ENCODE data around the gene FBP2. TPM values are rescaled to one million over a fixed set of nuclear protein-coding genes. Genes with fewer than 3 reads are reported as not detected.
A peak's percentile ranks its signal among the peaks of the same experiment; 100 is the strongest.

FBP2 gene
- total RNA-seq, 2 donors from 2014 or later, result not detected

GRCh38 chr9:94619026-94619425 lies 25.4 kb upstream of the FBP2 start:
- no peak for TF ChIP-seq CTCF (conservative IDR thresholded peaks at IDR 0.05)
- no peak overlapping the region for H3K4me3 Mint-ChIP-seq
- no peaks in the 10 kb centered on the region for H3K36me3 ChIP-seq (ENCODE audit: control insufficient read depth, insufficient read depth, low read length)
- H3K27ac Mint-ChIP-seq, result no peak overlapping the region
- no peak for DNase-seq
- H3K9ac ChIP-seq (ENCODE audit: extremely low read depth, low read length, poor library complexity, severe bottlenecking), result no peak overlapping the region
- H3K4me3 ChIP-seq (ENCODE audit: low read length), result no peak overlapping the region
- H3K27me3 ChIP-seq (ENCODE audit: control insufficient read depth, insufficient read depth, low read length, poor library complexity, severe bottlenecking), result no peaks in the 10 kb centered on the region
- H3K27ac ChIP-seq (ENCODE audit: low read depth, low read length), result no peak overlapping the region
- no peaks in the 10 kb centered on the region for H3K36me3 Mint-ChIP-seq (ENCODE audit: low read depth)
- 83 to 95% methylated on average over 4 of the region's 4 CpGs for WGBS, 2 experiments (ENCODE audit: insufficient coverage in 1 of 2, insufficient read length in 1 of 2)
- H3K4me1 Mint-ChIP-seq, result no peaks in the 10 kb centered on the region
- no peaks in the 10 kb centered on the region for H3K4me1 ChIP-seq (ENCODE audit: control insufficient read depth, insufficient read depth, low read length)
- peaks cover 2% of the 10 kb centered on the region for H3K27me3 Mint-ChIP-seq (ENCODE audit: insufficient read depth)
- H3K9me3 Mint-ChIP-seq, result no peaks in the 10 kb centered on the region
- no peaks in the 10 kb centered on the region for H3K9me3 ChIP-seq (ENCODE audit: control insufficient read depth, low read length)

- H3K27me3 Mint-ChIP-seq (ENCODE audit: insufficient read depth), result no peaks in the 10 kb centered on the region
- no peaks in the 10 kb centered on the region for H3K36me3 Mint-ChIP-seq (ENCODE audit: low read depth)
- DNase-seq, result no peak
- no peak overlapping the region for H3K4me3 ChIP-seq (ENCODE audit: low read length)
- 96 to 100% methylated on average over 2 to 3 of the region's 3 CpGs for WGBS, 2 experiments (ENCODE audit: insufficient coverage in 1 of 2, insufficient read length in 1 of 2)
- H3K36me3 ChIP-seq (ENCODE audit: control insufficient read depth, insufficient read depth, low read length), result no peaks in the 10 kb centered on the region
- no peak overlapping the region for H3K27ac Mint-ChIP-seq
- H3K27ac ChIP-seq (ENCODE audit: low read depth, low read length), result no peak overlapping the region
- no peaks in the 10 kb centered on the region for H3K9me3 ChIP-seq (ENCODE audit: control insufficient read depth, low read length)
- no peak overlapping the region for H3K4me3 Mint-ChIP-seq
- H3K4me1 ChIP-seq (ENCODE audit: control insufficient read depth, insufficient read depth, low read length), result peaks cover 4% of the 10 kb centered on the region
- peaks cover 23% of the 10 kb centered on the region for H3K4me1 Mint-ChIP-seq
- no peaks in the 10 kb centered on the region for H3K27me3 ChIP-seq (ENCODE audit: control insufficient read depth, insufficient read depth, low read length, poor library complexity, severe bottlenecking)
- H3K9ac ChIP-seq (ENCODE audit: extremely low read depth, low read length, poor library complexity, severe bottlenecking), result no peak overlapping the region
- TF ChIP-seq CTCF (conservative IDR thresholded peaks at IDR 0.05), result peak; percentile 61
- H3K9me3 Mint-ChIP-seq, result no peaks in the 10 kb centered on the region
These were observed 19.4 kb upstream of the FBP2 start for GRCh38 chr9:94613003-94613402.

GRCh38 chr9:94612071-94612470 lies 18.4 kb upstream of the FBP2 start:
- H3K27me3 Mint-ChIP-seq (ENCODE audit: insufficient read depth), result no peaks in the 10 kb centered on the region
- H3K36me3 Mint-ChIP-seq (ENCODE audit: low read depth), result no peaks in the 10 kb centered on the region
- H3K27me3 ChIP-seq (ENCODE audit: control insufficient read depth, insufficient read depth, low read length, poor library complexity, severe bottlenecking), result no peaks in the 10 kb centered on the region
- no peaks in the 10 kb centered on the region for H3K36me3 ChIP-seq (ENCODE audit: control insufficient read depth, insufficient read depth, low read length)
- TF ChIP-seq CTCF (conservative IDR thresholded peaks at IDR 0.05), result no peak
- no peak overlapping the region for H3K4me3 Mint-ChIP-seq
- DNase-seq, result no peak
- no peak overlapping the region for H3K4me3 ChIP-seq (ENCODE audit: low read length)
- no peaks in the 10 kb centered on the region for H3K9me3 ChIP-seq (ENCODE audit: control insufficient read depth, low read length)
- no peak overlapping the region for H3K9ac ChIP-seq (ENCODE audit: extremely low read depth, low read length, poor library complexity, severe bottlenecking)
- peaks cover 12% of the 10 kb centered on the region for H3K4me1 ChIP-seq (ENCODE audit: control insufficient read depth, insufficient read depth, low read length)
- peaks cover 29% of the 10 kb centered on the region for H3K4me1 Mint-ChIP-seq
- H3K9me3 Mint-ChIP-seq, result no peaks in the 10 kb centered on the region
- 89 to 96% methylated on average over 7 of the region's 7 CpGs for WGBS, 2 experiments (ENCODE audit: insufficient coverage in 1 of 2, insufficient read length in 1 of 2)
- H3K27ac ChIP-seq (ENCODE audit: low read depth, low read length), result no peak overlapping the region
- no peak overlapping the region for H3K27ac Mint-ChIP-seq
